SK-N-MC (cell line): ENCODE results near the gene TDRD1.

ENCODE experiments used
- EZH2 ChIP-seq: fragments of 200-600 bp; sonication (generic); IDR thresholded peaks from one replicate; pipeline ENCODE4 v1.6.1; 2017; ENCODE audit warnings: antibody characterized with exemption
- POLR2AphosphoS5 ChIP-seq: IDR thresholded peaks from 2 replicates; pipeline ENCODE4 v1.6.1; 2012; ENCODE audit warnings: mild to moderate bottlenecking, low read depth, low read length, borderline replicate concordance

GRCh38 chr10:114256822-114257221 is 77.7 kb downstream of the TDRD1 start:
- no peak for TF ChIP-seq POLR2AphosphoS5
- TF ChIP-seq EZH2 = no peak
